GM23338 (cell line): Measurements from ENCODE around the gene GOLGA6L9.
"Not testable (repeated sequence)": the region's sequence is repeated elsewhere in the genome, so short reads cannot be mapped to it uniquely, and the experiment has no call there.

Source experiments
- CREB1 ChIP-seq: fragments of 250-450 bp; sonication (Bioruptor Pico); IDR thresholded peaks from 2 replicates; pipeline ENCODE4 v1.5.0; 2020; ENCODE audit warnings: low read depth, mild to moderate bottlenecking, moderate library complexity
- CTCF ChIP-seq, 2 experiments: fragments of 200-600 bp in 1 of 2; sonication (generic) in 1 of 2; conservative IDR thresholded peaks; 2 replicates each; pipeline versions ENCODE4 v1.5.1 to v1.6.1; 2016 to 2017; ENCODE audit warnings: antibody characterized with exemption in 2 of 2, low read depth in 2 of 2, mild to moderate bottlenecking in 2 of 2, moderate library complexity in 1 of 2
- ETS1 ChIP-seq: IDR thresholded peaks from 2 replicates; pipeline ENCODE4 v1.6.1; 2016; ENCODE audit warnings: antibody characterized with exemption
- EZH2 ChIP-seq: fragments of 200-600 bp; sonication (generic); IDR thresholded peaks from one replicate; pipeline ENCODE4 v1.8.0; 2017; ENCODE audit warnings: antibody characterized with exemption, mild to moderate bottlenecking, low read depth; ENCODE audit not compliant: unreplicated experiment
- EZH2phosphoT487 ChIP-seq: fragments of 200-600 bp; sonication (generic); IDR thresholded peaks from one replicate; pipeline ENCODE4 v1.8.1; 2018; ENCODE audit warnings: antibody characterized with exemption; ENCODE audit not compliant: unreplicated experiment
- JUNB ChIP-seq: IDR thresholded peaks from one replicate; pipeline ENCODE4 v1.6.1; 2016; ENCODE audit warnings: antibody characterized with exemption; ENCODE audit not compliant: unreplicated experiment
- NANOG ChIP-seq: IDR thresholded peaks from 2 replicates; pipeline ENCODE4 v1.6.1; 2016; ENCODE audit warnings: antibody characterized with exemption, borderline replicate concordance
- POLR2AphosphoS5 ChIP-seq: IDR thresholded peaks from 2 replicates; pipeline ENCODE4 v1.6.1; 2016; ENCODE audit warnings: antibody characterized with exemption, low read depth
- REST ChIP-seq: IDR thresholded peaks from one replicate; pipeline ENCODE4 v1.6.1; 2018; ENCODE audit warnings: antibody characterized with exemption; ENCODE audit not compliant: unreplicated experiment
- STAT1 ChIP-seq: IDR thresholded peaks from one replicate; pipeline ENCODE4 v1.6.1; 2016; ENCODE audit warnings: antibody characterized with exemption; ENCODE audit not compliant: unreplicated experiment
- ZNF114 ChIP-seq: fragments of 250-450 bp; sonication (Bioruptor Pico); IDR thresholded peaks from 2 replicates; pipeline ENCODE4 v1.5.0; 2020; ENCODE audit warnings: mild to moderate bottlenecking, moderate library complexity
- ZNF331 ChIP-seq: fragments of 250-450 bp; sonication (Bioruptor Pico); IDR thresholded peaks from 2 replicates; pipeline ENCODE4 v1.5.0; 2020; ENCODE audit warnings: low read depth, mild to moderate bottlenecking, moderate library complexity

GRCh38 chr15:82468205-82468604 lies 38.6 kb downstream of the GOLGA6L9 start:
- TF ChIP-seq ZNF114 (CRISPR knock-in tag); JUNB; EZH2phosphoT487; POLR2AphosphoS5; REST; EZH2; ETS1; CREB1 (CRISPR knock-in tag); NANOG; ZNF331 (CRISPR knock-in tag); STAT1: not testable (repeated sequence)
- TF ChIP-seq CTCF (conservative IDR thresholded peaks at IDR 0.05; ENCODE audit: low read depth in 2 of 2) = peak in 1 of 2 experiments; percentile 12; a peak in 1 of 4 replicates
